Measurements from ENCODE around the gene ABCC4. TPM values are rescaled to one million over a fixed set of nuclear protein-coding genes. Genes with fewer than 3 reads are reported as not detected.

ABCC4 gene
- total and polyA plus RNA-seq, 2 of the 13 experiments (the other 11 are each of a cell fraction or from before 2014, with no cell fraction given): 4.2 to 11.3 TPM

- Histone ChIP-seq H3K36me3 (replicated peaks in 1 of 2; ENCODE audit: control insufficient read depth in 1 of 2, insufficient read depth in 2 of 2, low read length in 2 of 2) (no peaks in the 10 kb centered on the region; a peak in 1 of 5 replicates), H3K9me3 (ENCODE audit: low read length) (no peaks in the 10 kb centered on the region), H2AFZ (ENCODE audit: low read length) (no peak overlapping the region), H3K79me2 (ENCODE audit: insufficient read depth, low read length) (no peaks in the 10 kb centered on the region), H3K27me3 (ENCODE audit: control insufficient read depth in 1 of 2, insufficient read depth in 2 of 2, low read length in 2 of 2) (no peaks in the 10 kb centered on the region), H4K20me1 (ENCODE audit: insufficient read depth, low read length) (no peaks in the 10 kb centered on the region), H3K9ac (ENCODE audit: insufficient read depth, low read depth, low read length) (no peak overlapping the region), H3K4me3 (replicated peaks in 1 of 3; ENCODE audit: insufficient read depth in 1 of 3, low read depth in 2 of 3, low read length in 3 of 3) (no peak overlapping the region), H3K4me2 (ENCODE audit: low read depth, low read length) (no peak overlapping the region), H3K27ac (ENCODE audit: extremely low read length, insufficient read depth, low read length) (no peak overlapping the region), H3K4me1 (ENCODE audit: insufficient read depth, low read length) (no peaks in the 10 kb centered on the region)
- DNase-seq (ENCODE audit: low spot score) (no peak), FAIRE-seq (no peak), ATAC-seq (no peak)
- intact Hi-C loops (cut with micrococcal nuclease; ENCODE audit: unreplicated experiment) (no loop called here), in situ Hi-C loops (cut with HindIII; ENCODE audit: extremely low pct_ligation_motif_present, low pct_unique_long_range_greater_than_20kb) (no loop called here)
- TF ChIP-seq LRRFIP1 (CRISPR knock-in tag; conservative IDR thresholded peaks at IDR 0.05) (no peak), HNRNPK (IDR thresholded peaks at IDR 0.05; ENCODE audit: low read depth, low read length, poor library complexity, severe bottlenecking) (no peak)
- TF ChIP-seq, protein P1, sequence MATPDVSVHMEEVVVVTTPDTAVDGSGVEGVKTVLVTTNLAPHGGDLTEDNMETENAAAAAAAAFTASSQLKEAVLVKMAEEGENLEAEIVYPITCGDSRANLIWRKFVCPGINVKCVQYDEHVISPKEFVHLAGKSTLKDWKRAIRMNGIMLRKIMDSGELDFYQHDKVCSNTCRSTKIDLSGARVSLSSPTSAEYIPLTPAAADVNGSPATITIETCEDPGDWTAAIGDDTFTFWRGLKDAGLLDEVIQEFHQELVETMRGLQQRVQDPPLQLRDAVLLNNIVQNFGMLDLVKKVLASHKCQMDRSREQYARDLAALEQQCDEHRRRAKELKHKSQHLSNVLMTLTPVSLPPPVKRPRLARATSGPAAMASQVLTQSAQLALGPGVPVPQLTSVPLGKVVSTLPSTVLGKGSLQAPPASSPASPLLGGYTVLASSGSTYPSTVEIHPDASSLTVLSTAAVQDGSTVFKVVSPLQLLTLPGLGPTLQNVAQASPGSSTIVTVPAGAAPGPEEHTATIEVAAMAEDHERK (CRISPR knock-in tag; IDR thresholded peaks at IDR 0.05; ENCODE audit: low read depth): no peak
- WGBS (ENCODE audit: low lambda C conversion rate): 96% methylated on average over 2 of the region's 2 CpGs
- no TSS peak for BruUV-seq (replicated peaks)
- POLR2A ChIA-PET: no interaction called here
- CTCF ChIA-PET (ENCODE audit: low intra/inter-chr PET ratio, low total read pairs): no interaction called here
Measured at GRCh38 chr13:95224064-95224463, 77.2 kb downstream of the ABCC4 start.

- no peaks in the 10 kb centered on the region for H4K20me1 ChIP-seq (ENCODE audit: insufficient read depth, low read length)
- DNase-seq (ENCODE audit: low spot score): no peak
- ChIA-PET POLR2A (no interaction called here), CTCF (ENCODE audit: low intra/inter-chr PET ratio, low total read pairs) (no interaction called here)
- H3K4me2 ChIP-seq (ENCODE audit: low read depth, low read length): no peak overlapping the region
- no peak overlapping the region for H3K4me3 ChIP-seq (replicated peaks in 1 of 3; ENCODE audit: insufficient read depth in 1 of 3, low read depth in 2 of 3, low read length in 3 of 3)
- no peak overlapping the region for H3K27ac ChIP-seq (ENCODE audit: extremely low read length, insufficient read depth, low read length)
- no peaks in the 10 kb centered on the region for H3K4me1 ChIP-seq (ENCODE audit: insufficient read depth, low read length)
- ATAC-seq: peak; percentile 52
- no peaks in the 10 kb centered on the region for H3K27me3 ChIP-seq (ENCODE audit: control insufficient read depth in 1 of 2, insufficient read depth in 2 of 2, low read length in 2 of 2)
- in situ Hi-C loops (cut with HindIII; ENCODE audit: extremely low pct_ligation_motif_present, low pct_unique_long_range_greater_than_20kb) (no loop called here), intact Hi-C loops (cut with micrococcal nuclease; ENCODE audit: unreplicated experiment) (no loop called here)
- no peaks in the 10 kb centered on the region; a peak in 1 of 5 replicates for H3K36me3 ChIP-seq (replicated peaks in 1 of 2; ENCODE audit: control insufficient read depth in 1 of 2, insufficient read depth in 2 of 2, low read length in 2 of 2)
- no peak overlapping the region for H2AFZ ChIP-seq (ENCODE audit: low read length)
- H3K9ac ChIP-seq (ENCODE audit: insufficient read depth, low read depth, low read length): no peak overlapping the region
- no TSS peak for BruUV-seq (replicated peaks)
- no peaks in the 10 kb centered on the region for H3K79me2 ChIP-seq (ENCODE audit: insufficient read depth, low read length)
- 87% methylated on average over 4 of the region's 4 CpGs for WGBS (ENCODE audit: low lambda C conversion rate)
- no peak for FAIRE-seq
- no peaks in the 10 kb centered on the region for H3K9me3 ChIP-seq (ENCODE audit: low read length)
- no peak for TF ChIP-seq MTA3 (CRISPR knock-in tag; IDR thresholded peaks at IDR 0.05)
- TF ChIP-seq CENPT (CRISPR knock-in tag; IDR thresholded peaks at IDR 0.05; ENCODE audit: low read depth): no peak
- TF ChIP-seq, protein P2, sequence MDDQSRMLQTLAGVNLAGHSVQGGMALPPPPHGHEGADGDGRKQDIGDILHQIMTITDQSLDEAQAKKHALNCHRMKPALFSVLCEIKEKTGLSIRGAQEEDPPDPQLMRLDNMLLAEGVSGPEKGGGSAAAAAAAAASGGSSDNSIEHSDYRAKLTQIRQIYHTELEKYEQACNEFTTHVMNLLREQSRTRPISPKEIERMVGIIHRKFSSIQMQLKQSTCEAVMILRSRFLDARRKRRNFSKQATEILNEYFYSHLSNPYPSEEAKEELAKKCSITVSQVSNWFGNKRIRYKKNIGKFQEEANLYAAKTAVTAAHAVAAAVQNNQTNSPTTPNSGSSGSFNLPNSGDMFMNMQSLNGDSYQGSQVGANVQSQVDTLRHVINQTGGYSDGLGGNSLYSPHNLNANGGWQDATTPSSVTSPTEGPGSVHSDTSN (CRISPR knock-in tag; IDR thresholded peaks at IDR 0.05; ENCODE audit: borderline replicate concordance): no peak
- TF ChIP-seq U2AF1 (optimal IDR thresholded peaks at IDR 0.05; ENCODE audit: low read depth, low read length): no peak
- no peak for TF ChIP-seq ZNF672 (CRISPR knock-in tag; IDR thresholded peaks at IDR 0.05)
- no peak for TF ChIP-seq KAT7 (CRISPR knock-in tag; IDR thresholded peaks at IDR 0.05; ENCODE audit: borderline replicate concordance)
- no peak for TF ChIP-seq ZNF549 (CRISPR knock-in tag; IDR thresholded peaks at IDR 0.05)
- TF ChIP-seq, protein P3, sequence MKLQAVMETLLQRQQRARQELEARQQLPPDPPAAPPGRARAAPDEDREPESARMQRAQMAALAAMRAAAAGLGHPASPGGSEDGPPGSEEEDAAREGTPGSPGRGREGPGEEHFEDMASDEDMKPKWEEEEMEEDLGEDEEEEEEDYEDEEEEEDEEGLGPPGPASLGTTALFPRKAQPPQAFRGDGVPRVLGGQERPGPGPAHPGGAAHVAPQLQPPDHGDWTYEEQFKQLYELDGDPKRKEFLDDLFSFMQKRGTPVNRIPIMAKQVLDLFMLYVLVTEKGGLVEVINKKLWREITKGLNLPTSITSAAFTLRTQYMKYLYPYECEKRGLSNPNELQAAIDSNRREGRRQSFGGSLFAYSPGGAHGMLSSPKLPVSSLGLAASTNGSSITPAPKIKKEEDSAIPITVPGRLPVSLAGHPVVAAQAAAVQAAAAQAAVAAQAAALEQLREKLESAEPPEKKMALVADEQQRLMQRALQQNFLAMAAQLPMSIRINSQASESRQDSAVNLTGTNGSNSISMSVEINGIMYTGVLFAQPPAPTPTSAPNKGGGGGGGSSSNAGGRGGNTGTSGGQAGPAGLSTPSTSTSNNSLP (IDR thresholded peaks at IDR 0.05; ENCODE audit: low read depth, low read length): no peak
- TF ChIP-seq ZNF562 (CRISPR knock-in tag; IDR thresholded peaks at IDR 0.05; ENCODE audit: borderline replicate concordance): no peak
- TF ChIP-seq REL (CRISPR knock-in tag; conservative IDR thresholded peaks at IDR 0.05): no peak
Measured at GRCh38 chr13:95222733-95223018, 78.6 kb downstream of the ABCC4 start.

All from HepG2 (cell line).